A673 (cell line): ENCODE measurements around the gene TLE3. TPM values are rescaled to one million over a fixed set of nuclear protein-coding genes. Genes with fewer than 3 reads are reported as not detected.

Source experiments
- BruUV-seq: library from RNA; stranded (reverse); fragments of 400-500 nt; replicated peaks from 2 replicates; lab custom pipeline; 2021; lab: Mats Ljungman, UMichigan
- CTCF ChIA-PET: fragments of 300-600 bp; sonication (Branson Sonifier 250); formaldehyde crosslinking; loops from one replicate; lab custom pipeline; 2022; ENCODE audit warnings: antibody characterized with exemption; lab: Charles Lee
- POLR2A ChIA-PET: fragments of 300-600 bp; sonication (Branson Sonifier 250); formaldehyde crosslinking; loops from one replicate; lab custom pipeline; 2022; ENCODE audit warnings: antibody characterized with exemption; ENCODE audit not compliant: low non-redundant PET; lab: Charles Lee
- DNase-seq: peaks from one replicate; pipeline ENCODE4 v3.0.0-alpha.2; 2015; ENCODE audit warnings: low spot score
- H3K27ac ChIP-seq: fragments of 200-600 bp; sonication (generic); 2 replicates; pipeline ENCODE4 v1.5.1; 2016; ENCODE audit warnings: mixed run types, low read depth, mild to moderate bottlenecking, mixed read lengths, antibody characterized with exemption, low read length; ENCODE audit not compliant: poor library complexity, severe bottlenecking
- H3K27me3 ChIP-seq: fragments of 200-600 bp; sonication (generic); replicated peaks from 2 replicates; pipeline ENCODE4 v1.6.1; 2017; ENCODE audit warnings: mixed run types, low read depth, mild to moderate bottlenecking, mixed read lengths, antibody characterized with exemption, low read length; ENCODE audit not compliant: insufficient read depth, poor library complexity
- H3K36me3 ChIP-seq: fragments of 200-600 bp; sonication (generic); 2 replicates; pipeline ENCODE4 v1.6.1; 2016; ENCODE audit warnings: mixed run types, mild to moderate bottlenecking, mixed read lengths, antibody characterized with exemption, low read length; ENCODE audit not compliant: insufficient read depth, poor library complexity, severe bottlenecking
- H3K4me1 ChIP-seq: fragments of 200-600 bp; sonication (generic); 2 replicates; pipeline ENCODE4 v1.6.1; 2017; ENCODE audit warnings: mixed run types, mild to moderate bottlenecking, mixed read lengths, antibody characterized with exemption, low read length; ENCODE audit not compliant: insufficient read depth, poor library complexity, severe bottlenecking
- H3K4me3 ChIP-seq: fragments of 200-600 bp; sonication (generic); 2 replicates; pipeline ENCODE4 v1.5.1; 2016; ENCODE audit warnings: low read depth, mixed run types, mild to moderate bottlenecking, mixed read lengths, low read length; ENCODE audit not compliant: poor library complexity, severe bottlenecking
- H3K9me3 ChIP-seq: fragments of 200-600 bp; sonication (generic); 2 replicates; pipeline ENCODE4 v1.6.1; 2016; ENCODE audit warnings: mixed run types, low read depth, mild to moderate bottlenecking, mixed read lengths, antibody characterized with exemption, low read length; ENCODE audit not compliant: poor library complexity, severe bottlenecking
- EZH2 ChIP-seq: fragments of 200-600 bp; sonication (generic); IDR thresholded peaks from 2 replicates; pipeline ENCODE4 v1.6.1; 2017; ENCODE audit warnings: borderline replicate concordance, low read depth, mild to moderate bottlenecking, mixed read lengths, antibody characterized with exemption, low read length; ENCODE audit not compliant: poor library complexity, severe bottlenecking
- intact Hi-C: fragments of 100-400 bp; cut with micrococcal nuclease; formaldehyde crosslinking; loops from one replicate; pipeline ENCODE4 v1.10.0; 2022; ENCODE audit not compliant: unreplicated experiment
- total RNA-seq: library from RNA; stranded (reverse); gene quantifications from 2 replicates; pipeline ENCODE4 v1.2.3, GENCODE V29; 2021
- TF ChIP-seq, protein P1 (sequence below): fragments of 300-800, 200-600 bp; sonication (generic); conservative IDR thresholded peaks from 2 replicates; pipeline ENCODE4 v1.5.1; 2017; ENCODE audit warnings: low read depth, mild to moderate bottlenecking, antibody characterized with exemption, low read length, moderate library complexity, mixed read lengths

The TLE3 gene
- total RNA-seq, 1 experiment from 2014 or later = 90.4 TPM

DNA sequence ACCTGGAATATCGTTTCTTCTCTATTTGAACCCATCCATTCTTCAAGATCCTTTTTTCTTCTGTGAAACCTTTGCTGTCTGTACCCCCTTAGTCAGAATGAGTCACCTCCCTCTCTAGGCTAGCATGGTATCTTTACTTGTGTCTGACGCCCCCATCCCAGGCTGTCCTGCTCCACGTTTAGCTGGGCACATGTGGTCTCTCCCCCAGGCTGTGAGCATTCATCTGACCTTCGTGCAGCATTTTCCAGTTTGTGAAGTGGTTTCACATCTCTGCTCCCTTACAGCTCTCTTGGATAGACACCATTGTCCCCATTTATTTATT lies 14.3 kb upstream of the TLE3 start:
- H3K27ac ChIP-seq = peak overlapping the region; percentile 80
- POLR2A ChIA-PET = interaction anchor here (0.8 kb wide), 1 partner anchor 12 kb away, joined by 4 read pairs; no protein-coding TSS in a partner anchor
- peaks cover 13% of the 10 kb centered on the region for H3K4me1 ChIP-seq
- H3K36me3 ChIP-seq = no peaks in the 10 kb centered on the region
- TF ChIP-seq, protein P1, sequence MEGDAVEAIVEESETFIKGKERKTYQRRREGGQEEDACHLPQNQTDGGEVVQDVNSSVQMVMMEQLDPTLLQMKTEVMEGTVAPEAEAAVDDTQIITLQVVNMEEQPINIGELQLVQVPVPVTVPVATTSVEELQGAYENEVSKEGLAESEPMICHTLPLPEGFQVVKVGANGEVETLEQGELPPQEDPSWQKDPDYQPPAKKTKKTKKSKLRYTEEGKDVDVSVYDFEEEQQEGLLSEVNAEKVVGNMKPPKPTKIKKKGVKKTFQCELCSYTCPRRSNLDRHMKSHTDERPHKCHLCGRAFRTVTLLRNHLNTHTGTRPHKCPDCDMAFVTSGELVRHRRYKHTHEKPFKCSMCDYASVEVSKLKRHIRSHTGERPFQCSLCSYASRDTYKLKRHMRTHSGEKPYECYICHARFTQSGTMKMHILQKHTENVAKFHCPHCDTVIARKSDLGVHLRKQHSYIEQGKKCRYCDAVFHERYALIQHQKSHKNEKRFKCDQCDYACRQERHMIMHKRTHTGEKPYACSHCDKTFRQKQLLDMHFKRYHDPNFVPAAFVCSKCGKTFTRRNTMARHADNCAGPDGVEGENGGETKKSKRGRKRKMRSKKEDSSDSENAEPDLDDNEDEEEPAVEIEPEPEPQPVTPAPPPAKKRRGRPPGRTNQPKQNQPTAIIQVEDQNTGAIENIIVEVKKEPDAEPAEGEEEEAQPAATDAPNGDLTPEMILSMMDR = no peak
- no peak for TF ChIP-seq EZH2
- no peaks in the 10 kb centered on the region for H3K27me3 ChIP-seq
- BruUV-seq = no TSS peak
- CTCF ChIA-PET = interaction anchor here (0.7 kb wide), 1 partner anchor 12 kb away, joined by 3 read pairs; no protein-coding TSS in a partner anchor
- DNase-seq = no peak
- intact Hi-C loops = no loop called here
- H3K9me3 ChIP-seq = no peaks in the 10 kb centered on the region
- peak overlapping the region; percentile 26 for H3K4me3 ChIP-seq

DNA sequence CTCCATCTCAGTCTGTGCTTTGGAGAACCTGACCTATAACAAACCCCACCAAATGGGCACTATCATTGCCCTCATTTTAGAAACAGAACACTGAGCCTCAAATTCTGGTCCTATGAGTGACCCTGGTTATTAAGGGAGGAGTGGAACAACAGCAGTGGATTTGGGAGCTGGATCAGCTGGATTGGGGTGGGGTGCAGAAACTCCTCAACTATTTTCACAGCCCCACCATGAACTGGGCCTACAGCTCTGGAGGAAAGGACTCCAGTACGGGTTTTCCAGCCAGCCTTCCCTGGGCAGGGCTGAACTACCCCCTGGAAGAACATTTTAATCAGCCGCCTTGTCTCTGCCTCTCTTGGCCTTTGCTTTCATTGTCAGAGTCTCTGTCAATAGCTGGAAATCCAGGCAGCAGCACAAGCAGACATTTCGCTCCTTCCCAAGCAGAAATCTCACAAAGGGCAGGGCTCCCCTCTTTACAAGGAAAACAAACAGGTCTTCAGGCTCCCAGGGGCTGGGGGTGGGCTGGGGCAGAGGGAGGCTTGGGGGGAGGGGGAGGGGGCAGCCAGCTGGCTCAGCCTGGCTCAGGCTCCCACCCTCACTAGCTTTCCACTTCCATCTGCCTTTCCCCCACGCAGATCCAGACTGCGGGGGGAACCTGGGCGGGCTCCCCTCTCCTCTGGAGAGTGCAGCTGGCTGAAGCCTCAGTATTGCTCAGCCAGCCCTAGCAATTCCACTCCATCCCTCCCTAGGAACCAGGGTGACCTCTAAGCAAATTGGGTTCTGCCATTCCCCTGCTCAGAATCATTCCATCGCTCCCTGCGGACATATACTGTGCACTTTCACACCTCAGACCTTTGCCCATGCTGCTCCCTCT lies 13.7 kb upstream of the TLE3 start:
- ChIA-PET CTCF (interaction anchor here (0.7 kb wide), 2 partner anchors 11 to 12 kb away, joined by 3 read pairs; no protein-coding TSS in a partner anchor), POLR2A (interaction anchor here (0.7 to 0.8 kb wide), 2 partner anchors 12 to 134 kb away, joined by 4 to 5 read pairs; no protein-coding TSS in a partner anchor)
- BruUV-seq = no TSS peak
- peak overlapping the region; percentile 80 for H3K27ac ChIP-seq
- intact Hi-C loops = loop anchor here (1.0 kb wide), 1 partner anchor 10 kb away; no protein-coding TSS in a partner anchor
- peak overlapping the region; percentile 26 for H3K4me3 ChIP-seq
- H3K9me3 ChIP-seq = no peaks in the 10 kb centered on the region
- DNase-seq = peak; percentile 91
- H3K4me1 ChIP-seq = peaks cover 13% of the 10 kb centered on the region
- H3K36me3 ChIP-seq = no peaks in the 10 kb centered on the region
- TF ChIP-seq EZH2 = no peak
- TF ChIP-seq, protein P1 = no peak
- H3K27me3 ChIP-seq = no peaks in the 10 kb centered on the region

DNA sequence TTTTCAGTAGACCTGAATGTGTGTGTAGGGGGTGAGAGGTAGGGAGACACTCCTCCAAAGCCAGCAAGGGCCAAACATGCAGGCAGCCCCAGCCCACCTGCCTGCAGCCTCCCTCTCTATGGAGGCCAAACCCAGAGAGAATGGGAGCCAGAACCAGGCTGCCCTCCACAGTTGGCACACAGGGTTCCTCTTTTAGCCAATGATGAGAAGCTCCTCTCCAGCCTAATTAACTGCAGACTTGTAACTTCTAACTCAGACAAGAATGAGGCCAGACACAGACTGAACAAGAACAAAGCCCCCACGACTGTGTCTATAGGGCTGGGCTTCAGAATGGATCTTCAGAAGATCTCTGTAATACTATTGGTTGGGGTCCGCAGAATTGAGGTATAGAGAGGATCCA lies 12.3 kb upstream of the TLE3 start:
- intact Hi-C loops = no loop called here
- ChIA-PET POLR2A (no interaction called here), CTCF (no interaction called here)
- Histone ChIP-seq H3K9me3 (no peaks in the 10 kb centered on the region), H3K27me3 (no peaks in the 10 kb centered on the region), H3K4me3 (no peak overlapping the region), H3K27ac (no peak overlapping the region), H3K36me3 (no peaks in the 10 kb centered on the region), H3K4me1 (peaks cover 13% of the 10 kb centered on the region)
- BruUV-seq = no TSS peak
- TF ChIP-seq, protein P1 = no peak
- TF ChIP-seq EZH2 = no peak
- no peak for DNase-seq
